PC-9 (cell line): ENCODE measurements around the gene TMEM135. TPM values are rescaled to one million over a fixed set of nuclear protein-coding genes. Genes with fewer than 3 reads are reported as not detected.

Experiments
- BruUV-seq: library from RNA; stranded (reverse); fragments of 400-500 nt; replicated peaks from 2 replicates; lab custom pipeline; 2021; lab: Mats Ljungman, UMichigan
- CTCF ChIA-PET: fragments of 300-600 bp; sonication (Branson Sonifier 250); formaldehyde crosslinking; loops from one replicate; lab custom pipeline; 2022; ENCODE audit warnings: antibody characterized with exemption; lab: Charles Lee
- POLR2A ChIA-PET: fragments of 300-600 bp; sonication (Branson Sonifier 250); formaldehyde crosslinking; loops from one replicate; lab custom pipeline; 2022; ENCODE audit warnings: antibody characterized with exemption; ENCODE audit not compliant: unreplicated experiment; lab: Charles Lee
- DNase-seq, 2 experiments: peaks; one replicate each; pipeline versions ENCODE4 v3.0.0 to v3.0.0-alpha.2; 2015 to 2022; ENCODE audit warnings: mixed read lengths in 1 of 2
- H2AFZ ChIP-seq: fragments of 200-600 bp; sonication (generic); 2 replicates; pipeline ENCODE4 v1.8.1; 2017; ENCODE audit warnings: antibody characterized with exemption
- H3F3A ChIP-seq: fragments of 200-600 bp; sonication (generic); 2 replicates; pipeline ENCODE4 v1.8.1; 2017; ENCODE audit warnings: antibody characterized with exemption, mild to moderate bottlenecking, low read depth; ENCODE audit not compliant: insufficient read depth
- H3K27ac ChIP-seq: fragments of 200-600 bp; sonication (generic); 2 replicates; pipeline ENCODE4 v1.6.1; 2016; ENCODE audit warnings: mixed run types
- H3K27me3 ChIP-seq: fragments of 200-600 bp; sonication (generic); 2 replicates; pipeline ENCODE4 v1.6.1; 2016; ENCODE audit warnings: low read depth, mixed run types; ENCODE audit not compliant: insufficient read depth
- H3K36me3 ChIP-seq: fragments of 200-600 bp; sonication (generic); 2 replicates; pipeline ENCODE4 v1.6.1; 2016; ENCODE audit warnings: low read depth, mixed run types
- H3K4me1 ChIP-seq: fragments of 200-600 bp; sonication (generic); replicated peaks from 2 replicates; pipeline ENCODE4 v1.6.1; 2016; ENCODE audit warnings: mixed run types; ENCODE audit not compliant: insufficient read depth
- H3K4me2 ChIP-seq: fragments of 200-600 bp; sonication (generic); 2 replicates; pipeline ENCODE4 v1.6.1; 2017; ENCODE audit warnings: mixed run types
- H3K4me3 ChIP-seq: fragments of 200-600 bp; sonication (generic); 2 replicates; pipeline ENCODE4 v1.6.1; 2016; ENCODE audit warnings: mixed run types
- H3K79me2 ChIP-seq: fragments of 200-600 bp; sonication (generic); 2 replicates; pipeline ENCODE4 v1.6.1; 2017; ENCODE audit warnings: low read depth, mixed run types
- H3K9me2 ChIP-seq: fragments of 200-600 bp; sonication (generic); 2 replicates; pipeline ENCODE4 v1.8.1; 2017; ENCODE audit warnings: mild to moderate bottlenecking; ENCODE audit not compliant: insufficient read depth
- H3K9me3 ChIP-seq: fragments of 200-600 bp; sonication (generic); 2 replicates; pipeline ENCODE4 v1.8.1; 2016; ENCODE audit warnings: low read depth; ENCODE audit not compliant: insufficient read depth
- H4K20me1 ChIP-seq: fragments of 200-600 bp; sonication (generic); 2 replicates; pipeline ENCODE4 v1.8.1; 2017; ENCODE audit not compliant: insufficient read depth
- EZH2 ChIP-seq: fragments of 200-600 bp; sonication (generic); IDR thresholded peaks from 2 replicates; pipeline ENCODE4 v1.8.0; 2017; ENCODE audit warnings: antibody characterized with exemption, low read depth
- intact Hi-C: fragments of 100-400 bp; cut with micrococcal nuclease; formaldehyde crosslinking; loops from one replicate; pipeline ENCODE4 v1.10.0; 2022; ENCODE audit not compliant: unreplicated experiment
- total RNA-seq: library from RNA; stranded (reverse); gene quantifications from 2 replicates; pipeline ENCODE4 v1.2.3, GENCODE V29; 2021
- TF ChIP-seq, protein P1 (sequence below): fragments of 200-600 bp; sonication (generic); conservative IDR thresholded peaks from 2 replicates; pipeline ENCODE4 v1.6.1; 2017; ENCODE audit warnings: mixed run types, antibody characterized with exemption, mild to moderate bottlenecking, moderate library complexity

TMEM135 gene
- total RNA-seq, 1 experiment from 2014 or later, result 42.0 TPM

DNA sequence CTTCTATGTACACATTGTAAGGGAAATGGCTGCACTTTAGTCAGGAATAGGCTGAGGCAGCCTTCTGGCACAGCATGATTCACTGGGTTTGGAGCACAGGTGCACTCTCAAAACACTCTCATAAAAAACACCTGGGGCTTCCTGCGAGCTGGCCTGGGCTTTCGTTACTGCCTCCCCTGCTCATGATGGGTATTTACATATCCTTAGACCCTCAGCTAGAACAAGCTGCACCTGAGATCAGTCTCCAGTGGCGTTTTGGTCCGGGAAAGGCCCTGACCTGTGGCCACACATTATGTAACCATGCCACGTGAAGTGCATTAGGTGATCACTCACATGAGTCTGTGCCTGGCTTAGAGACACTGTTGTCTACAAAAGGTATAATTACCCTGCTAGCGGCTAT, 321.7 kb downstream of the TMEM135 start:
- Histone ChIP-seq H3K9me2 (no peaks in the 10 kb centered on the region), H3K27ac (no peak overlapping the region), H3K9me3 (no peaks in the 10 kb centered on the region), H3K4me1 (no peaks in the 10 kb centered on the region), H2AFZ (no peak overlapping the region), H3K36me3 (no peaks in the 10 kb centered on the region), H3K4me2 (no peak overlapping the region), H3F3A (no peaks in the 10 kb centered on the region), H3K27me3 (no peaks in the 10 kb centered on the region), H3K79me2 (no peaks in the 10 kb centered on the region), H4K20me1 (no peaks in the 10 kb centered on the region), H3K4me3 (no peak overlapping the region)
- TF ChIP-seq, protein P1, sequence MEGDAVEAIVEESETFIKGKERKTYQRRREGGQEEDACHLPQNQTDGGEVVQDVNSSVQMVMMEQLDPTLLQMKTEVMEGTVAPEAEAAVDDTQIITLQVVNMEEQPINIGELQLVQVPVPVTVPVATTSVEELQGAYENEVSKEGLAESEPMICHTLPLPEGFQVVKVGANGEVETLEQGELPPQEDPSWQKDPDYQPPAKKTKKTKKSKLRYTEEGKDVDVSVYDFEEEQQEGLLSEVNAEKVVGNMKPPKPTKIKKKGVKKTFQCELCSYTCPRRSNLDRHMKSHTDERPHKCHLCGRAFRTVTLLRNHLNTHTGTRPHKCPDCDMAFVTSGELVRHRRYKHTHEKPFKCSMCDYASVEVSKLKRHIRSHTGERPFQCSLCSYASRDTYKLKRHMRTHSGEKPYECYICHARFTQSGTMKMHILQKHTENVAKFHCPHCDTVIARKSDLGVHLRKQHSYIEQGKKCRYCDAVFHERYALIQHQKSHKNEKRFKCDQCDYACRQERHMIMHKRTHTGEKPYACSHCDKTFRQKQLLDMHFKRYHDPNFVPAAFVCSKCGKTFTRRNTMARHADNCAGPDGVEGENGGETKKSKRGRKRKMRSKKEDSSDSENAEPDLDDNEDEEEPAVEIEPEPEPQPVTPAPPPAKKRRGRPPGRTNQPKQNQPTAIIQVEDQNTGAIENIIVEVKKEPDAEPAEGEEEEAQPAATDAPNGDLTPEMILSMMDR, result no peak
- TF ChIP-seq EZH2, result no peak
- ChIA-PET CTCF (no interaction called here), POLR2A (no interaction called here)
- intact Hi-C loops, result no loop called here
- BruUV-seq, result no TSS peak
- no peak for DNase-seq

DNA sequence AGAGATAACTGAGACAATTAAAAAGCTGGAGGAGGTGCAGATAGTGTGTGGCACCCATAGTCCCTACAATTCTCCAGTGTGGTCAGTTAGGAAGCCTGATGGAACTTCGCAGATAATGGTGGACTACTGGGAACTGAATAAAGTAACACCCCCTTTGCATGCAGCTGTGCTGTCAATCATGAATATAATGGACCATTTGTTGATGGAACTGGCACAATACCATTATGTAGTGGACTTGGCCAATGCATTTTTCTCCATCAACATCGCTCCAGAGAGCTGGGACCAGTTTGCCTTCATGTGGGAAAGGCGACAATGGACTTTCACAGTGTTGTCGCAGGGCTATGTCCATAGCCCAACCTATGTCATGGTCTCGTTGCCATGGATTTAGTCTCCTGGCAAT, 324.2 kb downstream of the TMEM135 start:
- no peak for DNase-seq
- H3K27ac ChIP-seq, result no peak overlapping the region
- TF ChIP-seq, protein P1, result no peak
- no peak for TF ChIP-seq EZH2
- no peaks in the 10 kb centered on the region for H3K79me2 ChIP-seq
- H2AFZ ChIP-seq, result no peak overlapping the region
- intact Hi-C loops, result no loop called here
- H3F3A ChIP-seq, result no peaks in the 10 kb centered on the region
- no peaks in the 10 kb centered on the region for H4K20me1 ChIP-seq
- H3K36me3 ChIP-seq, result no peaks in the 10 kb centered on the region
- CTCF ChIA-PET, result no interaction called here
- no peaks in the 10 kb centered on the region for H3K4me1 ChIP-seq
- H3K9me2 ChIP-seq, result no peaks in the 10 kb centered on the region; the same call in 1 of the 2 replicates
- POLR2A ChIA-PET, result no interaction called here
- no TSS peak for BruUV-seq
- no peak overlapping the region for H3K4me2 ChIP-seq
- H3K27me3 ChIP-seq, result no peaks in the 10 kb centered on the region
- H3K4me3 ChIP-seq, result no peak overlapping the region
- no peaks in the 10 kb centered on the region for H3K9me3 ChIP-seq

DNA sequence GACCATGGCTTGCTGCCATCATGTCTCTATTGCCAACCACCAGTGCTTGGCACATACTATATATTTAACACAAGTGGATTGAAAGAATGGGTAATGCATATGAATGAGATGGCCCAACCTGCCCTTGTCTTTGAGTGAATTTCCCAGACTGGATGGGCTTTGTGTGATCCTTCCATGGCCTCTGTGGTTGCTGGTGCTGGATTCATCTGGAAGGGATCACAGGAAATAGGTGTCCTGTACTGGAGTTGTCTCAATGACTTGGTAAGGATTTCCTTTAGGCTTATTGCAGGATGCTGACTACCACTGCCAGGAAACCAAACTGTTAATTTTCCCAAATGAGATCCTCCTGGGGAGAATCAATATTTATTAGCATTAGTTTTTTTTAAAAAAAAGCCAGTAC, 328.6 kb downstream of the TMEM135 start:
- H3K9me3 ChIP-seq, result no peaks in the 10 kb centered on the region
- H3K27ac ChIP-seq, result no peak overlapping the region
- intact Hi-C loops, result no loop called here
- H2AFZ ChIP-seq, result no peak overlapping the region
- DNase-seq, result no peak
- no peaks in the 10 kb centered on the region for H4K20me1 ChIP-seq
- H3K9me2 ChIP-seq, result no peaks in the 10 kb centered on the region; the same call in 1 of the 2 replicates
- H3F3A ChIP-seq, result no peaks in the 10 kb centered on the region
- CTCF ChIA-PET, result no interaction called here
- no peaks in the 10 kb centered on the region for H3K79me2 ChIP-seq
- POLR2A ChIA-PET, result no interaction called here
- H3K4me2 ChIP-seq, result no peak overlapping the region
- TF ChIP-seq, protein P1, result no peak
- no peak for TF ChIP-seq EZH2
- no peaks in the 10 kb centered on the region for H3K27me3 ChIP-seq
- H3K4me3 ChIP-seq, result no peak overlapping the region
- no peaks in the 10 kb centered on the region for H3K36me3 ChIP-seq
- BruUV-seq, result no TSS peak
- no peaks in the 10 kb centered on the region for H3K4me1 ChIP-seq
